HEK293T (cell line): ENCODE measurements around the gene DUSP14.

ENCODE experiments used
- ARNT ChIP-seq: fragments of 450-650 bp; IDR thresholded peaks from 2 replicates; pipeline ENCODE4 v1.6.1; 2017; ENCODE audit warnings: mild to moderate bottlenecking
- CTBP1 ChIP-seq: fragments of 450-650 bp; IDR thresholded peaks from 2 replicates; pipeline ENCODE4 v1.6.1; 2016; ENCODE audit warnings: borderline replicate concordance
- ELF4 ChIP-seq: fragments of 450-650 bp; IDR thresholded peaks from 2 replicates; pipeline ENCODE4 v1.6.1; 2017; ENCODE audit warnings: antibody characterized with exemption
- FOXK2 ChIP-seq: fragments of 450-650 bp; IDR thresholded peaks from 2 replicates; pipeline ENCODE4 v1.6.1; 2016; ENCODE audit warnings: mild to moderate bottlenecking
- SP1 ChIP-seq: fragments of 450-650 bp; IDR thresholded peaks from 2 replicates; pipeline ENCODE4 v1.6.1; 2017
- TARDBP ChIP-seq: fragments of 450-650 bp; IDR thresholded peaks from 2 replicates; pipeline ENCODE4 v1.6.1; 2016
- ZNF384 ChIP-seq: fragments of 450-650 bp; IDR thresholded peaks from 2 replicates; pipeline ENCODE4 v1.6.1; 2016

DNA sequence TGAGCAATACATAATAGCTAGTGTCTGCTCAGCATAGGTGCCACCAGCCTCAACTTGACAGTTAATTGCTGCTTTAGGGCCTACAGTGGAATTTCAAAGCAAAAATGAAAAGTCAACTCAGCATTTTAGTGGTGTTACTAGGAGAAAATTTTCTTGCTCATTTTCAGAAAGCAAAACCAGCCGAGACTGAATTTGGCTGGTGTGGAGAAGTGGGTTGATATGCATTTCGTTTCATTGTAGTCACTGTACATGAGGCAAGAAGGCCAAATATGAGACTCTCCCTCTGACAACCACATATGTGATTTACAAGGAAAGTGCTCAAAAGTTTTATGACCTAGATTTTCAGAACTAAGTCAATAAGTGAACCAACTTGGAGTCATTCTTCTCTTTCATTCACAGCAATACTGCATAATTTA is 54.0 kb downstream of the DUSP14 start:
- TF ChIP-seq ARNT (no peak), FOXK2 (no peak), SP1 (no peak), CTBP1 (no peak), ZNF384 (no peak), ELF4 (no peak), TARDBP (no peak)
